ENCODE data around the gene PDXDC1. TPM values are rescaled to one million over a fixed set of nuclear protein-coding genes. Genes with fewer than 3 reads are reported as not detected.
"Not testable (repeated sequence)": the region's sequence is repeated elsewhere in the genome, so short reads cannot be mapped to it uniquely, and the experiment has no call there.

PDXDC1 gene
- total RNA-seq, 1 donor from 2014 or later: 69.1 TPM

- not testable (repeated sequence) for H3K4me1 Mint-ChIP-seq; H3K9me3 ChIP-seq (ENCODE audit: low read depth); H3K9ac ChIP-seq; H3K4me2 ChIP-seq; H3K79me2 ChIP-seq (ENCODE audit: low read depth); DNase-seq (ENCODE audit: low spot score); H2AFZ ChIP-seq (replicated peaks); H3K4me1 ChIP-seq; H4K20me1 ChIP-seq (ENCODE audit: low read depth); H3K27ac Mint-ChIP-seq; H3K4me3 Mint-ChIP-seq; H3K27ac ChIP-seq; H3F3A ChIP-seq (ENCODE audit: low read depth); H3K9me3 Mint-ChIP-seq; H3K27me3 ChIP-seq; H3K27me3 Mint-ChIP-seq (ENCODE audit: insufficient read depth, low read depth); H3K4me3 ChIP-seq
- peaks cover 18% of the 10 kb centered on the region for H3K36me3 Mint-ChIP-seq
- H3K36me3 ChIP-seq: peaks cover 14% of the 10 kb centered on the region
These were observed 108.0 kb downstream of the PDXDC1 start for GRCh38 chr16:15082788-15083187.

GRCh38 chr16:15090663-15091269, 115.9 kb downstream of the PDXDC1 start:
- TF ChIP-seq, protein P1, sequence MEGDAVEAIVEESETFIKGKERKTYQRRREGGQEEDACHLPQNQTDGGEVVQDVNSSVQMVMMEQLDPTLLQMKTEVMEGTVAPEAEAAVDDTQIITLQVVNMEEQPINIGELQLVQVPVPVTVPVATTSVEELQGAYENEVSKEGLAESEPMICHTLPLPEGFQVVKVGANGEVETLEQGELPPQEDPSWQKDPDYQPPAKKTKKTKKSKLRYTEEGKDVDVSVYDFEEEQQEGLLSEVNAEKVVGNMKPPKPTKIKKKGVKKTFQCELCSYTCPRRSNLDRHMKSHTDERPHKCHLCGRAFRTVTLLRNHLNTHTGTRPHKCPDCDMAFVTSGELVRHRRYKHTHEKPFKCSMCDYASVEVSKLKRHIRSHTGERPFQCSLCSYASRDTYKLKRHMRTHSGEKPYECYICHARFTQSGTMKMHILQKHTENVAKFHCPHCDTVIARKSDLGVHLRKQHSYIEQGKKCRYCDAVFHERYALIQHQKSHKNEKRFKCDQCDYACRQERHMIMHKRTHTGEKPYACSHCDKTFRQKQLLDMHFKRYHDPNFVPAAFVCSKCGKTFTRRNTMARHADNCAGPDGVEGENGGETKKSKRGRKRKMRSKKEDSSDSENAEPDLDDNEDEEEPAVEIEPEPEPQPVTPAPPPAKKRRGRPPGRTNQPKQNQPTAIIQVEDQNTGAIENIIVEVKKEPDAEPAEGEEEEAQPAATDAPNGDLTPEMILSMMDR (IDR thresholded peaks at IDR 0.05): peak; percentile 9
- not testable (repeated sequence) for H3K4me3 ChIP-seq; H3K36me3 ChIP-seq; H3K9ac ChIP-seq; H3K27me3 Mint-ChIP-seq (ENCODE audit: insufficient read depth, low read depth); H3K27ac ChIP-seq; DNase-seq (ENCODE audit: low spot score); H4K20me1 ChIP-seq (ENCODE audit: low read depth); H3K4me3 Mint-ChIP-seq; H3K4me1 ChIP-seq; H3K27me3 ChIP-seq; H3K9me3 Mint-ChIP-seq; H3K9me3 ChIP-seq (ENCODE audit: low read depth); H3K36me3 Mint-ChIP-seq; H3F3A ChIP-seq (ENCODE audit: low read depth); H3K27ac Mint-ChIP-seq; H2AFZ ChIP-seq (replicated peaks); H3K4me2 ChIP-seq
- peaks cover 10% of the 10 kb centered on the region for H3K4me1 Mint-ChIP-seq
- peaks cover 47% of the 10 kb centered on the region for H3K79me2 ChIP-seq (ENCODE audit: low read depth)

DNA sequence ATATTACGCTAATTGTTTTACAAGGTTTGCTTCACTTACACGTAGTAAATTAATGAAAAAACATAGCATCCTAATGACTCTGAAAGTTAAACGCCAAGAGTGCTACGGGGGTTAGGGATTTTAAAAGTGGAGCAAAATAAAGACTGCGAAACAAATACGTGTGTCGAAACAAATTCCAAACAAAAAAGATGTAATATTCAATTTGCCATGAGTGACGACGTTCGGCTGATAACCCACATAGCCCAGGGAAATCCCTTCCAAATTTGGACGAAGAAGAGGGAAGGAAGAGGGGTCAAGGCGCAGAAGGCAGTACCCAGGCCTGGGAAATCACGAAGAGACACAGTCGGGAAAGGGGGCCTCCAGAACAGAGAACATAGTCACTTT, 118.7 kb downstream of the PDXDC1 start:
- not testable (repeated sequence) for H3K4me1 ChIP-seq; DNase-seq (ENCODE audit: low spot score); H2AFZ ChIP-seq (replicated peaks); H4K20me1 ChIP-seq (ENCODE audit: low read depth); H3K27me3 ChIP-seq; H3K36me3 Mint-ChIP-seq; H3K9me3 ChIP-seq (ENCODE audit: low read depth); H3K27ac ChIP-seq; H3K27ac Mint-ChIP-seq; H3K36me3 ChIP-seq; H3K27me3 Mint-ChIP-seq (ENCODE audit: insufficient read depth, low read depth); H3F3A ChIP-seq (ENCODE audit: low read depth); H3K9me3 Mint-ChIP-seq
- peak overlapping the region; percentile 76 for H3K9ac ChIP-seq
- H3K79me2 ChIP-seq (ENCODE audit: low read depth): peaks cover 42% of the 10 kb centered on the region
- peak overlapping the region; percentile 61 for H3K4me3 ChIP-seq
- H3K4me3 Mint-ChIP-seq: peak overlapping the region; percentile 99
- H3K4me2 ChIP-seq: peak overlapping the region; percentile 99
- H3K4me1 Mint-ChIP-seq: peaks cover 10% of the 10 kb centered on the region

DNA sequence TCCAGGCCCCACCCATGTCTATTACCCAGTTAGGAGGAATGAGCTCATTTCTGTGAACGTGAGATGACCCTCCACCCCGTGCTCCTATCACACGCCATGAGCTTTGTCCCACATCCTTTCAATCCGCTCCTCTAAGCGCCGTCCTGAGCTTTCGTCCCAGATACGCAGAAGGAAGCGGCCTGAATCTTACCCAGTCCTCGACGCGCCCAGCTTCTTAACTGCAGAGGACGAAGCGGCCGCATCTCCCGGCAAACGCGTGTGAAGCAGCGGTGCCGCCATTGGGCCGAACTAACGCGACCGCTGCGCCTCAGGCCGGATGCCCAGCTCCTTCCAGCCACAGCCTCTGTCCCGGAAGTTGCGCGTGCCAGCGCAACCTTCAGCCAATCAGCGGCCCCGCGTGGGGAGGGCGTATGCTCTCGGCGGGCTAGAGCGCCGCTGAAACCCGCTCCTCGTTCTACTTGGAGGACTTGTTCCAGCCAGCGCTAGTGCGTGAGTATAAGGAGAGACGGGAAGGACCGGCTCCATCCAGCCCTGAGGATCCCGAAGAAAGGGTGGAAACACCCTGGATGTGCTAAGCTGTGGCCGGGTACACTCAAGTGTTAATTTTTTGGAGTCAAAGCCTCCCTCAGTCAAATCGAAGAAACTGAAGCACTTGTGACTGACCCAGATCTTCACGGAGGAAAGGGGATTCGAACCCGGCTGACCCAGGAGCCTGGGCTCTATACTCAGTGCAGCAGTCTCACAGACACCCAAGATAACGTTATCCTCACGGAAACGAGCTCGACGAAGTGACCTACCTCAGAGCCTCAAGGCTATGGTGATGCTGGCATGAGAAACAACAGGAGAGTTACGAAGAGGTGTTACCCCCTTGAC, 119.4 kb downstream of the PDXDC1 start, which contains the start of gene RRN3:
RRN3 (minus strand) TSS at position 318 of the 873 bp plus-strand sequence; CDS start at position 279, 39 bp downstream.
- peak within 1 kb of the TSS; percentile 99 for H3K4me2 ChIP-seq
- H3K4me3 ChIP-seq: peak within 1 kb of the TSS; percentile 61
- peaks cover 10% of the 10 kb centered on the region for H3K4me1 Mint-ChIP-seq
- H3K4me1 ChIP-seq; H3K36me3 ChIP-seq; H3K36me3 Mint-ChIP-seq; H3F3A ChIP-seq (ENCODE audit: low read depth); H3K9me3 ChIP-seq (ENCODE audit: low read depth); H4K20me1 ChIP-seq (ENCODE audit: low read depth); H3K27me3 Mint-ChIP-seq (ENCODE audit: insufficient read depth, low read depth); H3K9me3 Mint-ChIP-seq; H3K27ac ChIP-seq; H3K27me3 ChIP-seq: not testable (repeated sequence)
- peak within 1 kb of the TSS; percentile 78 for H3K9ac ChIP-seq
- peak within 1 kb of the TSS; percentile 99 for H3K4me3 Mint-ChIP-seq
- DNase-seq (ENCODE audit: low spot score): peak; percentile 94
- H2AFZ ChIP-seq (replicated peaks): peak within 1 kb of the TSS; percentile 59
- H3K79me2 ChIP-seq (ENCODE audit: low read depth): peaks cover 42% of the 10 kb centered on the region
- peak within 1 kb of the TSS; percentile 98 for H3K27ac Mint-ChIP-seq

- H3K4me2 ChIP-seq; H3K27me3 Mint-ChIP-seq (ENCODE audit: insufficient read depth, low read depth); DNase-seq (ENCODE audit: low spot score); H3K36me3 Mint-ChIP-seq; H3K27me3 ChIP-seq; H3K36me3 ChIP-seq; H2AFZ ChIP-seq (replicated peaks); H3K27ac Mint-ChIP-seq; H3K9ac ChIP-seq; H3F3A ChIP-seq (ENCODE audit: low read depth); H3K4me1 ChIP-seq; H3K4me3 ChIP-seq; H4K20me1 ChIP-seq (ENCODE audit: low read depth); H3K9me3 ChIP-seq (ENCODE audit: low read depth); H3K27ac ChIP-seq; H3K9me3 Mint-ChIP-seq: not testable (repeated sequence)
- H3K4me3 Mint-ChIP-seq: peak overlapping the region; percentile 24
- peaks cover 10% of the 10 kb centered on the region for H3K4me1 Mint-ChIP-seq
- peaks cover 33% of the 10 kb centered on the region for H3K79me2 ChIP-seq (ENCODE audit: low read depth)
These were observed 121.8 kb downstream of the PDXDC1 start for GRCh38 chr16:15096583-15096972.

- H3K4me1 ChIP-seq; H3K79me2 ChIP-seq (ENCODE audit: low read depth); H3K27ac ChIP-seq; H3K9me3 ChIP-seq (ENCODE audit: low read depth); H3K9ac ChIP-seq; H3K36me3 Mint-ChIP-seq; H3K9me3 Mint-ChIP-seq; H3K4me2 ChIP-seq; H2AFZ ChIP-seq (replicated peaks); H3K4me1 Mint-ChIP-seq; H3K4me3 ChIP-seq; H4K20me1 ChIP-seq (ENCODE audit: low read depth); H3K27ac Mint-ChIP-seq; DNase-seq (ENCODE audit: low spot score); H3K27me3 Mint-ChIP-seq (ENCODE audit: insufficient read depth, low read depth); H3K27me3 ChIP-seq; H3K4me3 Mint-ChIP-seq; H3K36me3 ChIP-seq; H3F3A ChIP-seq (ENCODE audit: low read depth): not testable (repeated sequence)
These were observed 124.6 kb downstream of the PDXDC1 start for GRCh38 chr16:15099366-15099909.

- not testable (repeated sequence) for H3K9me3 ChIP-seq (ENCODE audit: low read depth); H3K27ac Mint-ChIP-seq; H3K27me3 Mint-ChIP-seq (ENCODE audit: insufficient read depth, low read depth); H3K4me1 ChIP-seq; H3K27ac ChIP-seq; H3K4me3 Mint-ChIP-seq; H3K4me1 Mint-ChIP-seq; H3K27me3 ChIP-seq; H2AFZ ChIP-seq (replicated peaks); H3F3A ChIP-seq (ENCODE audit: low read depth); H3K79me2 ChIP-seq (ENCODE audit: low read depth); H3K4me2 ChIP-seq; H3K36me3 Mint-ChIP-seq; DNase-seq (ENCODE audit: low spot score); H4K20me1 ChIP-seq (ENCODE audit: low read depth); H3K9ac ChIP-seq; H3K4me3 ChIP-seq; H3K36me3 ChIP-seq; H3K9me3 Mint-ChIP-seq
These were observed 125.7 kb downstream of the PDXDC1 start for GRCh38 chr16:15100372-15100987.

Measured in neural progenitor cell (in vitro differentiated cells).